ENCODE results near the gene OR4S2.

OR4S2 gene

GRCh38 chr11:55652560-55652959 lies 4.4 kb downstream of the OR4S2 start:
- H3K4ac ChIP-seq (ENCODE audit: low read depth, low read length) = no peak overlapping the region
- peaks cover 2% of the 10 kb centered on the region for H3K9me3 ChIP-seq (ENCODE audit: insufficient read depth, low read depth, low read length)
- no peak overlapping the region for H3K14ac ChIP-seq (ENCODE audit: low read length)
- H3K23ac ChIP-seq (ENCODE audit: low read length) = no peak overlapping the region
- H3K4me2 ChIP-seq (ENCODE audit: low read length) = no peak overlapping the region
- H2BK5ac ChIP-seq (ENCODE audit: low read depth, low read length, poor library complexity) = no peak overlapping the region
- DNase-seq = no peak
- no peaks in the 10 kb centered on the region for H3K79me2 ChIP-seq (ENCODE audit: control insufficient read depth, insufficient read depth, low read length, poor library complexity)
- no peak overlapping the region for H4K8ac ChIP-seq (ENCODE audit: low read depth, low read length)
- H3K4me1 ChIP-seq (ENCODE audit: control insufficient read depth in 1 of 2, insufficient read depth in 2 of 2, low read length in 2 of 2) = no peaks in the 10 kb centered on the region
- H3K79me1 ChIP-seq (ENCODE audit: low read length) = no peaks in the 10 kb centered on the region
- no peak overlapping the region for H2AFZ ChIP-seq (ENCODE audit: insufficient read depth, low read length, poor library complexity)
- no peak overlapping the region for H3K9ac ChIP-seq (ENCODE audit: low read length)
- H4K91ac ChIP-seq (ENCODE audit: low read depth, low read length) = no peak overlapping the region
- no peaks in the 10 kb centered on the region for H3K27me3 ChIP-seq (ENCODE audit: insufficient read depth, low read length)
- WGBS (ENCODE audit: extremely low coverage, insufficient coverage, insufficient read length) = no CpG with 5 or more reads among the region's 1 CpG
- no peak overlapping the region for H2AK5ac ChIP-seq (ENCODE audit: low read length)
- no peaks in the 10 kb centered on the region for H3K36me3 ChIP-seq (ENCODE audit: control insufficient read depth in 1 of 2, insufficient read depth in 2 of 2, low read length in 2 of 2)
- H2BK120ac ChIP-seq (ENCODE audit: insufficient read depth, low read length, poor library complexity) = no peak overlapping the region
- H3K4me3 ChIP-seq (ENCODE audit: low read depth, low read length) = no peak overlapping the region
- H2BK12ac ChIP-seq (ENCODE audit: low read length) = no peak overlapping the region
- H3K27ac ChIP-seq (ENCODE audit: low read depth, low read length) = no peak overlapping the region
- H4K12ac ChIP-seq (ENCODE audit: low read depth, low read length) = no peak overlapping the region
- H3K18ac ChIP-seq (ENCODE audit: low read length) = no peak overlapping the region

DNA sequence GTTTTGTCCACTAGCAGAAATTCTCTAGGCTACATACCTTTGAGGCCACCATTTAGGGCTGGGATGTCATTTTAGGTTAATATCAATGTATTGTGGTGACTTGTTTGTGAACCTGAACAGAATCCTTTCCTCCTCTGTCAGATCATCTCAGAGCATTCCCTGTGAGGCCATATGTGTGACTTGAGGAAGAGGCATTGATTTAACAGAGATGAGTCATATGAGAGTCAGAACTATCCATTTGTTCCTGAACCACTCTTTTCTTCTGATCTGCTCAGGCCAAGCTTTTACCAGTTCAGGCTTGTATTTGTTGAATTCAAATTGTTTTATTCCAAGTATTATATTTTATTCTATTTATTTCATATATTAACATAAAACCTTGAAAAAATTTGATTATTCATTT lies 7.0 kb downstream of the OR4S2 start:
- Histone ChIP-seq H3K36me3 (ENCODE audit: control insufficient read depth in 1 of 2, insufficient read depth in 2 of 2, low read length in 2 of 2) (no peaks in the 10 kb centered on the region), H3K4me1 (ENCODE audit: control insufficient read depth in 1 of 2, insufficient read depth in 2 of 2, low read length in 2 of 2) (no peaks in the 10 kb centered on the region), H3K23ac (ENCODE audit: low read length) (no peak overlapping the region), H3K4ac (ENCODE audit: low read depth, low read length) (no peak overlapping the region), H4K91ac (ENCODE audit: low read depth, low read length) (no peak overlapping the region), H4K8ac (ENCODE audit: low read depth, low read length) (no peak overlapping the region), H2AK5ac (ENCODE audit: low read length) (no peak overlapping the region), H3K27ac (ENCODE audit: low read depth, low read length) (no peak overlapping the region), H3K14ac (ENCODE audit: low read length) (no peak overlapping the region), H3K4me3 (ENCODE audit: low read depth, low read length) (no peak overlapping the region), H3K4me2 (ENCODE audit: low read length) (no peak overlapping the region), H2AFZ (ENCODE audit: insufficient read depth, low read length, poor library complexity) (no peak overlapping the region), H2BK5ac (ENCODE audit: low read depth, low read length, poor library complexity) (no peak overlapping the region), H3K79me2 (ENCODE audit: control insufficient read depth, insufficient read depth, low read length, poor library complexity) (no peaks in the 10 kb centered on the region), H2BK12ac (ENCODE audit: low read length) (no peak overlapping the region), H2BK120ac (ENCODE audit: insufficient read depth, low read length, poor library complexity) (no peak overlapping the region), H3K18ac (ENCODE audit: low read length) (no peak overlapping the region), H4K12ac (ENCODE audit: low read depth, low read length) (no peak overlapping the region), H3K27me3 (ENCODE audit: insufficient read depth, low read length) (no peaks in the 10 kb centered on the region), H3K9me3 (ENCODE audit: insufficient read depth, low read depth, low read length) (peaks cover 2% of the 10 kb centered on the region), H3K9ac (ENCODE audit: low read length) (no peak overlapping the region), H3K79me1 (ENCODE audit: low read length) (no peaks in the 10 kb centered on the region)
- DNase-seq = no peak

DNA sequence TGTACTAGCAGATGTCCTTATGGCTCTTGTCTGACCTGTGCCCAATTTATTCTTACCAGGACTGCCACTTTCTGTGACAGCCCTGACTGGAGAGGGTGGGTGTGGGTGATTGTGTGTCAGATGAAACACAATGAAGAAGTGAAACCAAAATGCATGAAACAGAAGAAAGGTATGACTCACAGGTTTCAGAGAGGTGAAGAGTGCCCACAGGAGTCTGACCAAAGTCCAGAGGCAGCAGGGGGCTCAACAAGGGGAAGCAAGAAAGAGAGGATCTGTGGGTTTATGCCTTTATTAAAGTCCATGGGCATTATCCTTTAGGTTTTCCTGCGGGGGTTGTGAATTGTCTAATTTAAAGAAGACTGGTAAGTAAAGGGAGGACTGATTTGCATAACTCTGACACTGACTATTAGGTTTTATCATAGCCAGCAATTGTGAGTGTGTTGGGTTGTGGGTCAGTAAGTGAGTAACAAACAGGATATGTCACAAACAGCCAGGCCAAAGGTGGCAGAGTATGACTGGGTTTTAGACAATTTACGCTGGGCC lies 10.0 kb downstream of the OR4S2 start:
- Histone ChIP-seq H3K14ac (ENCODE audit: low read length) (no peak overlapping the region), H3K27ac (ENCODE audit: low read depth, low read length) (no peak overlapping the region), H4K91ac (ENCODE audit: low read depth, low read length) (no peak overlapping the region), H3K4ac (ENCODE audit: low read depth, low read length) (no peak overlapping the region), H3K9ac (ENCODE audit: low read length) (no peak overlapping the region), H3K18ac (ENCODE audit: low read length) (no peak overlapping the region), H3K4me3 (ENCODE audit: low read depth, low read length) (no peak overlapping the region), H3K79me1 (ENCODE audit: low read length) (no peaks in the 10 kb centered on the region), H2BK120ac (ENCODE audit: insufficient read depth, low read length, poor library complexity) (no peak overlapping the region), H2AK5ac (ENCODE audit: low read length) (no peak overlapping the region), H3K4me2 (ENCODE audit: low read length) (no peak overlapping the region), H4K12ac (ENCODE audit: low read depth, low read length) (no peak overlapping the region), H3K4me1 (ENCODE audit: control insufficient read depth in 1 of 2, insufficient read depth in 2 of 2, low read length in 2 of 2) (no peaks in the 10 kb centered on the region), H4K8ac (ENCODE audit: low read depth, low read length) (no peak overlapping the region), H3K79me2 (ENCODE audit: control insufficient read depth, insufficient read depth, low read length, poor library complexity) (no peaks in the 10 kb centered on the region), H3K23ac (ENCODE audit: low read length) (no peak overlapping the region), H3K36me3 (ENCODE audit: control insufficient read depth in 1 of 2, insufficient read depth in 2 of 2, low read length in 2 of 2) (no peaks in the 10 kb centered on the region), H3K9me3 (ENCODE audit: insufficient read depth, low read depth, low read length) (peaks cover 2% of the 10 kb centered on the region), H3K27me3 (ENCODE audit: insufficient read depth, low read length) (no peaks in the 10 kb centered on the region), H2BK5ac (ENCODE audit: low read depth, low read length, poor library complexity) (no peak overlapping the region), H2BK12ac (ENCODE audit: low read length) (no peak overlapping the region), H2AFZ (ENCODE audit: insufficient read depth, low read length, poor library complexity) (no peak overlapping the region)
- WGBS (ENCODE audit: extremely low coverage, insufficient coverage, insufficient read length) = no CpG with 5 or more reads among the region's 2 CpGs
- no peak for DNase-seq

GRCh38 chr11:55658608-55659007 lies 10.5 kb downstream of the OR4S2 start:
- no peak overlapping the region for H3K27ac ChIP-seq (ENCODE audit: low read depth, low read length)
- no peak overlapping the region for H2AK5ac ChIP-seq (ENCODE audit: low read length)
- no peaks in the 10 kb centered on the region for H3K36me3 ChIP-seq (ENCODE audit: control insufficient read depth in 1 of 2, insufficient read depth in 2 of 2, low read length in 2 of 2)
- H2AFZ ChIP-seq (ENCODE audit: insufficient read depth, low read length, poor library complexity) = no peak overlapping the region
- no peak overlapping the region for H4K8ac ChIP-seq (ENCODE audit: low read depth, low read length)
- no peak overlapping the region for H2BK5ac ChIP-seq (ENCODE audit: low read depth, low read length, poor library complexity)
- H3K4ac ChIP-seq (ENCODE audit: low read depth, low read length) = no peak overlapping the region
- no peaks in the 10 kb centered on the region for H3K27me3 ChIP-seq (ENCODE audit: insufficient read depth, low read length)
- H3K4me2 ChIP-seq (ENCODE audit: low read length) = no peak overlapping the region
- no peaks in the 10 kb centered on the region for H3K4me1 ChIP-seq (ENCODE audit: control insufficient read depth in 1 of 2, insufficient read depth in 2 of 2, low read length in 2 of 2)
- H3K79me1 ChIP-seq (ENCODE audit: low read length) = no peaks in the 10 kb centered on the region
- no peak overlapping the region for H4K12ac ChIP-seq (ENCODE audit: low read depth, low read length)
- no peak overlapping the region for H4K91ac ChIP-seq (ENCODE audit: low read depth, low read length)
- H3K9me3 ChIP-seq (ENCODE audit: insufficient read depth, low read depth, low read length) = no peaks in the 10 kb centered on the region
- H3K9ac ChIP-seq (ENCODE audit: low read length) = no peak overlapping the region
- H3K79me2 ChIP-seq (ENCODE audit: control insufficient read depth, insufficient read depth, low read length, poor library complexity) = no peaks in the 10 kb centered on the region
- no peak overlapping the region for H2BK12ac ChIP-seq (ENCODE audit: low read length)
- DNase-seq = no peak
- no peak overlapping the region for H2BK120ac ChIP-seq (ENCODE audit: insufficient read depth, low read length, poor library complexity)
- H3K18ac ChIP-seq (ENCODE audit: low read length) = no peak overlapping the region
- no peak overlapping the region for H3K4me3 ChIP-seq (ENCODE audit: low read depth, low read length)
- WGBS (ENCODE audit: extremely low coverage, insufficient coverage, insufficient read length) = no CpG with 5 or more reads among the region's 1 CpG
- H3K14ac ChIP-seq (ENCODE audit: low read length) = no peak overlapping the region
- H3K23ac ChIP-seq (ENCODE audit: low read length) = no peak overlapping the region
